ENCODE results near the gene ARRDC1. TPM values are rescaled to one million over a fixed set of nuclear protein-coding genes. Genes with fewer than 3 reads are reported as not detected.

The ARRDC1 gene
- total RNA-seq, 1 experiment from 2014 or later, result 86.4 TPM

GRCh38 chr9:137574192-137574591 is 31.3 kb upstream of the ARRDC1 start:
- Mint-ChIP-seq H3K27ac (ENCODE audit: unreplicated experiment) (no peak overlapping the region), H3K4me3 (ENCODE audit: low read depth, unreplicated experiment) (no peak overlapping the region), H3K27me3 (ENCODE audit: unreplicated experiment) (no peaks in the 10 kb centered on the region), H3K4me1 (ENCODE audit: low read depth, unreplicated experiment) (peaks cover 7% of the 10 kb centered on the region), H3K36me3 (ENCODE audit: insufficient read depth, unreplicated experiment) (peaks cover 42% of the 10 kb centered on the region), H3K9me3 (ENCODE audit: low read depth, unreplicated experiment) (no peaks in the 10 kb centered on the region)
- intact Hi-C loops (cut with micrococcal nuclease; ENCODE audit: unreplicated experiment), result no loop called here
- CTCF ChIA-PET, result no interaction called here
- no TSS peak for BruUV-seq (replicated peaks)
- no peak for DNase-seq
- TF ChIP-seq, protein P1, sequence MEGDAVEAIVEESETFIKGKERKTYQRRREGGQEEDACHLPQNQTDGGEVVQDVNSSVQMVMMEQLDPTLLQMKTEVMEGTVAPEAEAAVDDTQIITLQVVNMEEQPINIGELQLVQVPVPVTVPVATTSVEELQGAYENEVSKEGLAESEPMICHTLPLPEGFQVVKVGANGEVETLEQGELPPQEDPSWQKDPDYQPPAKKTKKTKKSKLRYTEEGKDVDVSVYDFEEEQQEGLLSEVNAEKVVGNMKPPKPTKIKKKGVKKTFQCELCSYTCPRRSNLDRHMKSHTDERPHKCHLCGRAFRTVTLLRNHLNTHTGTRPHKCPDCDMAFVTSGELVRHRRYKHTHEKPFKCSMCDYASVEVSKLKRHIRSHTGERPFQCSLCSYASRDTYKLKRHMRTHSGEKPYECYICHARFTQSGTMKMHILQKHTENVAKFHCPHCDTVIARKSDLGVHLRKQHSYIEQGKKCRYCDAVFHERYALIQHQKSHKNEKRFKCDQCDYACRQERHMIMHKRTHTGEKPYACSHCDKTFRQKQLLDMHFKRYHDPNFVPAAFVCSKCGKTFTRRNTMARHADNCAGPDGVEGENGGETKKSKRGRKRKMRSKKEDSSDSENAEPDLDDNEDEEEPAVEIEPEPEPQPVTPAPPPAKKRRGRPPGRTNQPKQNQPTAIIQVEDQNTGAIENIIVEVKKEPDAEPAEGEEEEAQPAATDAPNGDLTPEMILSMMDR (IDR thresholded peaks at IDR 0.05; ENCODE audit: unreplicated experiment), result no peak

DNA sequence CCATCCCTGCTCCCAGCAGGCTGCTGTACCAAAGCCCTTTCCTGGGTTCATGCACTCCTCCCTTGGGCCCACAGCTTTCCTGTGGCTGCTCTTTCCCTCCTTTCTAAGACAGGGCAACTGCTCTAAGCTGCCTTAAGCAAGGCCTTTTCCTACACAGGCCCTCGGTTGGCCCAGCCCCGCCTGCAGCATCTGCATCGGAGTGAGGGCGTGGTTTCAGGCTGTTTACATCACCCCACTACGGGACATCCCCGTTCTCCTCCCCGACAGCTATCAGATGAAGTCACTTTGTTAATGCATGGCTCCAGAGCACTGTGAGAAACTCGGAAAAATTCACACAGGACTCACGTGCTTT is 30.1 kb upstream of the ARRDC1 start:
- Mint-ChIP-seq H3K36me3 (ENCODE audit: insufficient read depth, unreplicated experiment) (peaks cover 49% of the 10 kb centered on the region), H3K4me3 (ENCODE audit: low read depth, unreplicated experiment) (no peak overlapping the region), H3K4me1 (ENCODE audit: low read depth, unreplicated experiment) (peaks cover 7% of the 10 kb centered on the region), H3K9me3 (ENCODE audit: low read depth, unreplicated experiment) (no peaks in the 10 kb centered on the region), H3K27ac (ENCODE audit: unreplicated experiment) (no peak overlapping the region), H3K27me3 (ENCODE audit: unreplicated experiment) (no peaks in the 10 kb centered on the region)
- intact Hi-C loops (cut with micrococcal nuclease; ENCODE audit: unreplicated experiment), result no loop called here
- no TSS peak for BruUV-seq (replicated peaks)
- CTCF ChIA-PET, result no interaction called here
- no peak for DNase-seq
- TF ChIP-seq, protein P1 (IDR thresholded peaks at IDR 0.05; ENCODE audit: unreplicated experiment), result no peak

DNA sequence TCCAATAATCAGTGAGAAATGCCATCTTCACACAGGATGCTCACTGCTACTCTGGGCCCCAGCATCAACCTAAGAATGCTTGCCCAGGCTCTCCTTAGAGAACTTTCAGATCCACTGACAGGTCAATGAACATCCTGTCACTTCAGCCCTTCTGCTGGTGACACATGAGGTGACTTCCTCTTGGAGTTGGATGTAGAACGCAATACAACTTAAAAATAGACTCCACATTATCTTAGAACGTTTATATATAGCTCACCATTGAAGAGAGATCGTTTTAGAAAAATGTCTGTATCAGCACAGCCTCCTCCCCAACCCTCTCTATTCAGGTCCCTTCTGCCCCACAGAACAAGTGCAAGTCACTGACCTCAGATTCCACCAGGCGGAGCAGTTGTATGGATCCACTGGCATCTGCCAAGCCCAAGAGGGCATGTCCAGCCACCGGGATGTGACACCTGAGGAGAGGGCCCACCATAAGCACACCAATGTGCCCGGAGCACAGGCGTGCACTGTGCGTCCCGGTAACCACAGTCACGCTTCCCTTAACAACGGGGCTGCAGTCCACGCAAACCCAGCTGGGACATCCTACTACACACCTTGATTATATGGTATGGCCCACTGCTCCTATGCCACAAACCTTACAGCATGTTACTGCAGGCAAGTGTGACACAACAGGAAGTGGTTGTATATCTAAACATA is 29.6 kb upstream of the ARRDC1 start:
- no peak overlapping the region for H3K27ac Mint-ChIP-seq (ENCODE audit: unreplicated experiment)
- no peak overlapping the region for H3K4me3 Mint-ChIP-seq (ENCODE audit: low read depth, unreplicated experiment)
- H3K4me1 Mint-ChIP-seq (ENCODE audit: low read depth, unreplicated experiment), result peaks cover 7% of the 10 kb centered on the region
- no peak for DNase-seq
- intact Hi-C loops (cut with micrococcal nuclease; ENCODE audit: unreplicated experiment), result no loop called here
- no peaks in the 10 kb centered on the region for H3K9me3 Mint-ChIP-seq (ENCODE audit: low read depth, unreplicated experiment)
- no peaks in the 10 kb centered on the region for H3K27me3 Mint-ChIP-seq (ENCODE audit: unreplicated experiment)
- TF ChIP-seq, protein P1 (IDR thresholded peaks at IDR 0.05; ENCODE audit: unreplicated experiment), result no peak
- no TSS peak for BruUV-seq (replicated peaks)
- CTCF ChIA-PET, result no interaction called here
- H3K36me3 Mint-ChIP-seq (ENCODE audit: insufficient read depth, unreplicated experiment), result peaks cover 49% of the 10 kb centered on the region

- H3K4me3 Mint-ChIP-seq (ENCODE audit: low read depth, unreplicated experiment), result peak within 1 kb of the TSS; percentile 71
- TF ChIP-seq, protein P1 (IDR thresholded peaks at IDR 0.05; ENCODE audit: unreplicated experiment), result peak; percentile 70
- CTCF ChIA-PET, result interaction anchor here (0.6 to 1.2 kb wide), 3 partner anchors 12 to 390 kb away, joined by 3 to 8 read pairs (median 4); no protein-coding TSS in a partner anchor
- intact Hi-C loops (cut with micrococcal nuclease; ENCODE audit: unreplicated experiment), result no loop called here
- peaks cover 43% of the 10 kb centered on the region for H3K36me3 Mint-ChIP-seq (ENCODE audit: insufficient read depth, unreplicated experiment)
- no peaks in the 10 kb centered on the region for H3K27me3 Mint-ChIP-seq (ENCODE audit: unreplicated experiment)
- no TSS peak for BruUV-seq (replicated peaks)
- H3K9me3 Mint-ChIP-seq (ENCODE audit: low read depth, unreplicated experiment), result no peaks in the 10 kb centered on the region
- peak; percentile 97 for DNase-seq
- peaks cover 7% of the 10 kb centered on the region for H3K4me1 Mint-ChIP-seq (ENCODE audit: low read depth, unreplicated experiment)
- H3K27ac Mint-ChIP-seq (ENCODE audit: unreplicated experiment), result peak within 1 kb of the TSS; percentile 52
Observed at GRCh38 chr9:137578518-137579258, 26.8 kb upstream of the ARRDC1 start, which contains the start of gene DPH7. DPH7 (minus strand) TSS chr9:137578925; CDS start chr9:137578777, 148 bp downstream.

Data from Calu3 (cell line).